ENCODE measurements around the gene RIT2.

Gene RIT2

DNA sequence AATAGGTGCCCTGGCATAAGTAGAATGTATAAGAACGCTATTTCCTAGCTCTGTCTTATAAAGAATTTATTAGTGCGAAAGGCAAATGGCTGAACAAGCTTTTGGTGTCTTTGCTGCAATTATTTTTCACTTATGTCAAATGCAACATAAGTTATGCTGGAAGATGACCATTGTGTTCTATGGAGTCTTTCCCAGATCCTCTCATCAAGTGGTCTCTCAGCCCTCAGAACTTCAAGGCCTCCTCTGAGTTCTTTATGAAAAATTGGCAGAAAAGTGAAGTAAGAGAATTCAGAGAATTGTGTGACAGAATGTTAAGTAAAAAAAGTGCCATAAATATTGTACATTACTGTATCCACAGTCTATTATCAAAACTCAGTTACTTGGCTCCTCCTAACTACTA lies 75.2 kb downstream of the RIT2 start:
- in situ Hi-C loops (cut with HindIII; ENCODE audit: low sequenced_read_pairs), result no loop called here
- DNase-seq (ENCODE audit: low read depth, low spot score), result no peak
- no peak overlapping the region for H3K4me3 ChIP-seq (ENCODE audit: low read depth, low read length)
- TF ChIP-seq, protein P1, sequence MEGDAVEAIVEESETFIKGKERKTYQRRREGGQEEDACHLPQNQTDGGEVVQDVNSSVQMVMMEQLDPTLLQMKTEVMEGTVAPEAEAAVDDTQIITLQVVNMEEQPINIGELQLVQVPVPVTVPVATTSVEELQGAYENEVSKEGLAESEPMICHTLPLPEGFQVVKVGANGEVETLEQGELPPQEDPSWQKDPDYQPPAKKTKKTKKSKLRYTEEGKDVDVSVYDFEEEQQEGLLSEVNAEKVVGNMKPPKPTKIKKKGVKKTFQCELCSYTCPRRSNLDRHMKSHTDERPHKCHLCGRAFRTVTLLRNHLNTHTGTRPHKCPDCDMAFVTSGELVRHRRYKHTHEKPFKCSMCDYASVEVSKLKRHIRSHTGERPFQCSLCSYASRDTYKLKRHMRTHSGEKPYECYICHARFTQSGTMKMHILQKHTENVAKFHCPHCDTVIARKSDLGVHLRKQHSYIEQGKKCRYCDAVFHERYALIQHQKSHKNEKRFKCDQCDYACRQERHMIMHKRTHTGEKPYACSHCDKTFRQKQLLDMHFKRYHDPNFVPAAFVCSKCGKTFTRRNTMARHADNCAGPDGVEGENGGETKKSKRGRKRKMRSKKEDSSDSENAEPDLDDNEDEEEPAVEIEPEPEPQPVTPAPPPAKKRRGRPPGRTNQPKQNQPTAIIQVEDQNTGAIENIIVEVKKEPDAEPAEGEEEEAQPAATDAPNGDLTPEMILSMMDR (IDR thresholded peaks at IDR 0.05; ENCODE audit: low read depth, low read length), result no peak

DNA sequence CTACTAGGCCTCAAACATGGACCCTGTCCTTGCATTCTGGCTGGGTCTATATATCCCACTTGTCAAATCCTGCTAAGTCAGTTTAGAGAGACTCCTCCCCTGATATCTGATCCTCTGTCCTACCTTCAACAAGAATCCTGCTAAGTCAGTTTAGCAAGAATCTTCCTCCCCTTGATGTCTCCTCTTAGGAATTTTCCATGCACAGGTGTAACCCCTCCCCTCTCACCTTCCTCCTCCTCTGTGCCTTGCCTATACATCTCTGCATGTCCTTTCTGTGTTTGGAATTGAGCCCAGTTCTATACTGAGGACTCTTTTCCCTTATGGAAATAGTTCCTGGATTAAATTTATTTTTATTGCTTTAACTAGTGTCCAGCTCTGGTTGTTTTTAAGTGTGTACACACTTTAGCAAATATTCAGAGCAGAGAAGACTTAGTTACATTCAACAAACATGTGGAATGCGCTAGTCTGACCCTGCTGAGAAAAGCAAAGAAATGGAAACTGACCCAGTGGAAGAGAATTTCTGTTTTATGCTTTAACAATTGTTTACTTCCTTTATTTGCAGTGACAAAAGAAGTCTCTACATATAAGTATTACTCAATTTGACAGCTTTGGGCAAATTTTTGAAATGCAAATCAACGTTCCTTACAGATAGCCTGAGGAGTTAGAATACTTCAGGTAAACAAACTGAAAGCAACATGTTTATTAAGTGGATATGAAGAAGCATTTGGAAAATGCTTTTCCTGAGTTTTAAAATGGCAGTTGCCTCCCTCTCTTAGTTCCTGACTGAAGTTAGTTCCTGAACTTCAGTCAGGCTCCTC lies 80.6 kb downstream of the RIT2 start:
- in situ Hi-C loops (cut with HindIII; ENCODE audit: low sequenced_read_pairs), result no loop called here
- TF ChIP-seq, protein P1 (IDR thresholded peaks at IDR 0.05; ENCODE audit: low read depth, low read length), result no peak
- DNase-seq (ENCODE audit: low read depth, low spot score), result no peak
- H3K4me3 ChIP-seq (ENCODE audit: low read depth, low read length), result no peak overlapping the region

DNA sequence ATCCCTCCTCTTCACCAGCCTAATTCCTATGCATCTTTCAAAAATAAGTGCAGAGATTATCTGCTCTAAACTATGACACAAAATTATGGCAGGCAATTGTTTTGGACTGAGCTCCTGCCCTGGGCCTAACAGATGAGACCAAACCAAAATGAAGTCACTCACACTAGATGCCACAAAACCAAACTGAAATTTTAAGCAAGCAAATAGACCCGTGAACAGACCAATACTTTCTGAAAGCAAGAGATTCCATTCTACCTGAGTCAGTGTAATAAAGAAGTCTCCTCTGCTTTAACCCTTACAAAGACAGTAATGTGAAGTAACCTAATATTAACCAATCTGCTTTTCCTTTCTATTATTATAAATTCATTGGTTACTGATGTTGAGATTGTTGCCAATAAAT lies 84.3 kb downstream of the RIT2 start:
- TF ChIP-seq, protein P1 (IDR thresholded peaks at IDR 0.05; ENCODE audit: low read depth, low read length), result no peak
- DNase-seq (ENCODE audit: low read depth, low spot score), result peak; percentile 38
- in situ Hi-C loops (cut with HindIII; ENCODE audit: low sequenced_read_pairs), result no loop called here
- no peak overlapping the region for H3K4me3 ChIP-seq (ENCODE audit: low read depth, low read length)

DNA sequence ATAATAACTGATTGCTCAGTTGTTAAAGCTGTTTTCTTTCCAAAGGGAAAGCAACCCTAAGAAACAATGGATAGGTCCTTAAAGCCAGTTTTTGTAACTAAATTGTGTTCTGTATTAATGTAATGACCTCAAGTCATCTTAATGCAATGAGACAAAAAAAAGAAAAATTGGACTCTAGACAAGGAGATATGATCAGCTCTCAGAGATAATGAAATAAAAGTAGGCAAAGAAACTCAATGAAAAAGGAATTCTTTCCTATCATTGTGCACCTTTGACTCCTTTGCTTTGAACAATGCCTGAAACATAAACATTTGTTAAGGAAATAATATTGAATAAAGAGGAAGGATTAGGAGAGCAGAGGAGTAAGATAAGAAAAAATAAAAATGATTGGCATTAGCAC lies 86.1 kb downstream of the RIT2 start:
- DNase-seq (ENCODE audit: low read depth, low spot score), result no peak
- TF ChIP-seq, protein P1 (IDR thresholded peaks at IDR 0.05; ENCODE audit: low read depth, low read length), result no peak
- H3K4me3 ChIP-seq (ENCODE audit: low read depth, low read length), result no peak overlapping the region
- in situ Hi-C loops (cut with HindIII; ENCODE audit: low sequenced_read_pairs), result no loop called here

DNA sequence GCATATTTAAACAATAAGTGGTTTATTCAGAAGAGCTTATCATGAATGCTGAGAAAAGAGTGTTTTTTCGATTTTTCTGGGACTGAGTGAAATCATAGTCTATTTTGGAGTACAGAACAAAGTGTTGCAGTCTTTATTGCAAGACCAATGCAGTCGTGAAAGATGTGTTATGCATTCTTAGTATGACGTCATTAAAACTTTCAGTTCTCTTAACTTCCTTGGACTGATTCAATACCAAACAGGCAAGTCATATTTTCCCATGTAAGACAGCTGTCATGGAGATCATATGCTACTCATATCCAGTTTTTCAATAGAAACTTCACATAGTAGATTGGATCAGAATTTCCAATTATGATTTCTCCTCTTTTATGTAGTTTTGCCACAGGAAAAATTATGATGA lies 92.6 kb downstream of the RIT2 start:
- in situ Hi-C loops (cut with HindIII; ENCODE audit: low sequenced_read_pairs), result no loop called here
- no peak overlapping the region for H3K4me3 ChIP-seq (ENCODE audit: low read depth, low read length)
- DNase-seq (ENCODE audit: low read depth, low spot score), result no peak
- TF ChIP-seq, protein P1 (IDR thresholded peaks at IDR 0.05; ENCODE audit: low read depth, low read length), result no peak

DNA sequence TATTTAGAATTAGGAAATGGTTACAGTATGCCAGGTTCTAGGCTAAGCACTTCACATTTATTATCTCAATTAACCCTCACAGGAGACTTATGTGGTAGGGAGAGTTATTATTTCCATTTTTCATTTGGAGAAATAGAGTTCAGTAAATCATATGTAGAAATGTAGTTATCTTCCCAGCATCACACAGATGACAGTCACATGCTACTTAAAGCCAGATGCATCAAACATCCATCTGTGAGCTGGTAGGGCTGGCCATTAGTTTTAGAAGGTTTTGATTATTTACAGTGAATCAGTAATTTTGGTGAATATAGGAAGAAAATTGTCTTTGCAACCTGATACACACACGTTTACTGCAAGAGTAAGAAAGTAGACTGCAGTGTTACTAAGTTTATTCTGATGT lies 97.9 kb downstream of the RIT2 start:
- DNase-seq (ENCODE audit: low read depth, low spot score), result no peak
- TF ChIP-seq, protein P1 (IDR thresholded peaks at IDR 0.05; ENCODE audit: low read depth, low read length), result no peak
- H3K4me3 ChIP-seq (ENCODE audit: low read depth, low read length), result no peak overlapping the region
- in situ Hi-C loops (cut with HindIII; ENCODE audit: low sequenced_read_pairs), result no loop called here
